Activated T-helper 2 cell treated with anti-CD3 and anti-CD28 coated beads, Interferon-gamma antibody, Interleukin-2, Interleukin-4, amounts not matched to agents 10 μg/mL and 5 μg/mL and 100 μg/mL, durations not matched to agents 14 hours and 24 hours and 36 hours (primary cell): ENCODE measurements around the gene AUTS2. TPM values are rescaled to one million over a fixed set of nuclear protein-coding genes. Genes with fewer than 3 reads are reported as not detected.

Experiments used
- DNase-seq: peaks from one replicate; pipeline ENCODE4 v3.0.0; 2021; ENCODE audit warnings: low spot score
- H3K27ac Mint-ChIP-seq: one replicate; pipeline ENCODE4 v1.8.0; 2021; ENCODE audit warnings: mixed read lengths
- H3K27me3 Mint-ChIP-seq: one replicate; pipeline ENCODE4 v1.8.0; 2021; ENCODE audit warnings: low read depth, mixed read lengths
- H3K36me3 Mint-ChIP-seq: one replicate; pipeline ENCODE4 v1.8.0; 2021; ENCODE audit warnings: low read depth, mixed read lengths
- H3K4me1 Mint-ChIP-seq: one replicate; pipeline ENCODE4 v1.8.0; 2021; ENCODE audit warnings: low read depth, mixed read lengths
- H3K4me3 Mint-ChIP-seq: one replicate; pipeline ENCODE4 v1.8.0; 2021; ENCODE audit warnings: low read depth, mild to moderate bottlenecking, moderate library complexity, mixed read lengths
- H3K9me3 Mint-ChIP-seq: one replicate; pipeline ENCODE4 v1.8.0; 2021; ENCODE audit warnings: mixed read lengths
- intact Hi-C: fragments of 100-400 bp; cut with micrococcal nuclease; formaldehyde crosslinking; loops from one replicate; pipeline ENCODE4 v1.15.1; 2023
- total RNA-seq: library from RNA; stranded (reverse); gene quantifications from 2 replicates; pipeline ENCODE4 v1.2.3, GENCODE V29; 2022

AUTS2 gene
- total RNA-seq, 1 donor from 2014 or later = 1.1 TPM

GRCh38 chr7:69603937-69604494, 5.7 kb downstream of the AUTS2 start:
- H3K27ac Mint-ChIP-seq = no peak overlapping the region
- H3K4me1 Mint-ChIP-seq = peaks cover 4% of the 10 kb centered on the region
- peaks cover 22% of the 10 kb centered on the region for H3K27me3 Mint-ChIP-seq
- no peak for DNase-seq
- intact Hi-C loops = no loop called here
- no peak overlapping the region for H3K4me3 Mint-ChIP-seq
- no peaks in the 10 kb centered on the region for H3K9me3 Mint-ChIP-seq
- H3K36me3 Mint-ChIP-seq = no peaks in the 10 kb centered on the region

- Mint-ChIP-seq H3K9me3 (no peaks in the 10 kb centered on the region), H3K27me3 (peaks cover 15% of the 10 kb centered on the region), H3K4me1 (peaks cover 2% of the 10 kb centered on the region), H3K27ac (no peak overlapping the region), H3K4me3 (no peak overlapping the region), H3K36me3 (no peaks in the 10 kb centered on the region)
- intact Hi-C loops = no loop called here
- DNase-seq = no peak
These were observed 6.8 kb downstream of the AUTS2 start for GRCh38 chr7:69605070-69605469.

- DNase-seq = no peak
- no peak overlapping the region for H3K4me3 Mint-ChIP-seq
- intact Hi-C loops = no loop called here
- no peaks in the 10 kb centered on the region for H3K9me3 Mint-ChIP-seq
- no peaks in the 10 kb centered on the region for H3K36me3 Mint-ChIP-seq
- peaks cover 14% of the 10 kb centered on the region for H3K27me3 Mint-ChIP-seq
- no peaks in the 10 kb centered on the region for H3K4me1 Mint-ChIP-seq
- no peak overlapping the region for H3K27ac Mint-ChIP-seq
These were observed 7.3 kb downstream of the AUTS2 start for GRCh38 chr7:69605546-69605945.

- no peaks in the 10 kb centered on the region for H3K4me1 Mint-ChIP-seq
- peaks cover 11% of the 10 kb centered on the region for H3K27me3 Mint-ChIP-seq
- no peak overlapping the region for H3K4me3 Mint-ChIP-seq
- no peak for DNase-seq
- intact Hi-C loops = no loop called here
- no peaks in the 10 kb centered on the region for H3K36me3 Mint-ChIP-seq
- H3K9me3 Mint-ChIP-seq = no peaks in the 10 kb centered on the region
- H3K27ac Mint-ChIP-seq = no peak overlapping the region
These were observed 9.8 kb downstream of the AUTS2 start for GRCh38 chr7:69608049-69608448.

GRCh38 chr7:69608878-69609277, 10.6 kb downstream of the AUTS2 start:
- Mint-ChIP-seq H3K9me3 (no peaks in the 10 kb centered on the region), H3K4me1 (no peaks in the 10 kb centered on the region), H3K36me3 (no peaks in the 10 kb centered on the region), H3K27me3 (peaks cover 11% of the 10 kb centered on the region), H3K4me3 (no peak overlapping the region), H3K27ac (no peak overlapping the region)
- intact Hi-C loops = no loop called here
- DNase-seq = no peak

GRCh38 chr7:69609541-69610373, 11.5 kb downstream of the AUTS2 start:
- H3K36me3 Mint-ChIP-seq = no peaks in the 10 kb centered on the region
- H3K27me3 Mint-ChIP-seq = peaks cover 11% of the 10 kb centered on the region
- no peak overlapping the region for H3K4me3 Mint-ChIP-seq
- no peaks in the 10 kb centered on the region for H3K4me1 Mint-ChIP-seq
- no peak overlapping the region for H3K27ac Mint-ChIP-seq
- no peaks in the 10 kb centered on the region for H3K9me3 Mint-ChIP-seq
- no peak for DNase-seq
- intact Hi-C loops = no loop called here

- DNase-seq = no peak
- H3K27ac Mint-ChIP-seq = no peak overlapping the region
- peaks cover 11% of the 10 kb centered on the region for H3K27me3 Mint-ChIP-seq
- no peaks in the 10 kb centered on the region for H3K4me1 Mint-ChIP-seq
- no peaks in the 10 kb centered on the region for H3K9me3 Mint-ChIP-seq
- no peaks in the 10 kb centered on the region for H3K36me3 Mint-ChIP-seq
- H3K4me3 Mint-ChIP-seq = no peak overlapping the region
- intact Hi-C loops = no loop called here
These were observed 12.3 kb downstream of the AUTS2 start for GRCh38 chr7:69610374-69611084.

- intact Hi-C loops = no loop called here
- Mint-ChIP-seq H3K4me1 (no peaks in the 10 kb centered on the region), H3K4me3 (no peak overlapping the region), H3K27ac (no peak overlapping the region), H3K9me3 (no peaks in the 10 kb centered on the region), H3K36me3 (no peaks in the 10 kb centered on the region), H3K27me3 (peaks cover 3% of the 10 kb centered on the region)
- DNase-seq = no peak
These were observed 14.7 kb downstream of the AUTS2 start for GRCh38 chr7:69612981-69613380.

GRCh38 chr7:69613846-69614245, 15.6 kb downstream of the AUTS2 start:
- peaks cover 3% of the 10 kb centered on the region for H3K27me3 Mint-ChIP-seq
- H3K27ac Mint-ChIP-seq = no peak overlapping the region
- H3K36me3 Mint-ChIP-seq = no peaks in the 10 kb centered on the region
- intact Hi-C loops = no loop called here
- H3K4me1 Mint-ChIP-seq = no peaks in the 10 kb centered on the region
- no peak overlapping the region for H3K4me3 Mint-ChIP-seq
- H3K9me3 Mint-ChIP-seq = no peaks in the 10 kb centered on the region
- DNase-seq = no peak

- intact Hi-C loops = no loop called here
- no peak overlapping the region for H3K27ac Mint-ChIP-seq
- no peaks in the 10 kb centered on the region for H3K4me1 Mint-ChIP-seq
- DNase-seq = no peak
- H3K9me3 Mint-ChIP-seq = no peaks in the 10 kb centered on the region
- H3K4me3 Mint-ChIP-seq = no peak overlapping the region
- H3K27me3 Mint-ChIP-seq = no peaks in the 10 kb centered on the region
- H3K36me3 Mint-ChIP-seq = no peaks in the 10 kb centered on the region
These were observed 17.4 kb downstream of the AUTS2 start for GRCh38 chr7:69615685-69616084.

- H3K27ac Mint-ChIP-seq = no peak overlapping the region
- no peaks in the 10 kb centered on the region for H3K36me3 Mint-ChIP-seq
- H3K9me3 Mint-ChIP-seq = no peaks in the 10 kb centered on the region
- H3K4me3 Mint-ChIP-seq = no peak overlapping the region
- H3K4me1 Mint-ChIP-seq = no peaks in the 10 kb centered on the region
- DNase-seq = no peak
- no peaks in the 10 kb centered on the region for H3K27me3 Mint-ChIP-seq
- intact Hi-C loops = no loop called here
These were observed 19.1 kb downstream of the AUTS2 start for GRCh38 chr7:69617364-69617763.

GRCh38 chr7:69619054-69619453, 20.8 kb downstream of the AUTS2 start:
- H3K4me1 Mint-ChIP-seq = no peaks in the 10 kb centered on the region
- no peaks in the 10 kb centered on the region for H3K36me3 Mint-ChIP-seq
- H3K27me3 Mint-ChIP-seq = no peaks in the 10 kb centered on the region
- no peak overlapping the region for H3K4me3 Mint-ChIP-seq
- H3K27ac Mint-ChIP-seq = no peak overlapping the region
- H3K9me3 Mint-ChIP-seq = no peaks in the 10 kb centered on the region
- intact Hi-C loops = no loop called here
- DNase-seq = no peak

GRCh38 chr7:69619635-69620034, 21.4 kb downstream of the AUTS2 start:
- no peaks in the 10 kb centered on the region for H3K9me3 Mint-ChIP-seq
- no peak for DNase-seq
- H3K27ac Mint-ChIP-seq = no peak overlapping the region
- no peaks in the 10 kb centered on the region for H3K36me3 Mint-ChIP-seq
- H3K4me1 Mint-ChIP-seq = no peaks in the 10 kb centered on the region
- intact Hi-C loops = no loop called here
- no peak overlapping the region for H3K4me3 Mint-ChIP-seq
- H3K27me3 Mint-ChIP-seq = no peaks in the 10 kb centered on the region
